SK-N-SH (cell line): Measurements from ENCODE around the gene PSMD8.
"Not testable (repeated sequence)": the region's sequence is repeated elsewhere in the genome, so short reads cannot be mapped to it uniquely, and the experiment has no call there.

Source experiments
- PBX3 ChIP-seq: IDR thresholded peaks from 2 replicates; pipeline ENCODE4; 2012
- SIN3A ChIP-seq: IDR thresholded peaks from 2 replicates; pipeline ENCODE4 v1.6.1; 2012; ENCODE audit warnings: low read depth, mild to moderate bottlenecking, low read length, moderate library complexity, borderline replicate concordance
- TCF12 ChIP-seq: IDR thresholded peaks from 2 replicates; pipeline ENCODE4 v1.4.0; 2012

DNA sequence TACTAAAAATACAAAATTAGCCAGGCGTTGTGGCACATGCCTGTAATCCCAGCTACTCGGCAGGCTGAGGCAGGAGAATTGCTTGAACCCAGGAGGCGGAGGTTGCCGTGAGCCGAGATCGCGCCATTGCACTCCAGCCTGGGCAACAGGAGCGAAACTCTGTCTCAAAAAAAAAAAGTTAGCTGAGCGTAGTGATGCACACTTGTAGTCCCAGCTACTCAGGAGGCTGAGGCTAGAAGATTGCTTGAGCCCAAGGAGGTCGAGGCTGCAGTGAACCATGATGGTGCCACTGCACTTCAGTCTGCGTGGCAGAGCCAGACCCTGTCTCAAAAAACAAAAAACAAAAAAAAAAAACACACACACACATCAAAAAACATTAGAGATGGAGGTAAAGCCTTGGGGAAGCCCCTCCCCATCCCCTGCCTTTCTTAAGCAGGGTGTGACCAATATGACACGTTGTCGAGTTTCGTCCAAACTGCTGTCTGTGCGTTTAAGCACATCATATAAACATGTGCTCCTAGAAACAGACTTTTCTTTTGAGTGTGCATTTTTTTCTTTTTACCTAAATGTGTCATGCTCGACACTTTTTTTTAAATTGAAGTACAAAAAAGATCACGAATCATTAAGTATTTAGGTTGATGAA lies 52.8 kb downstream of the PSMD8 start:
- TF ChIP-seq SIN3A, PBX3, TCF12: not testable (repeated sequence)
